HepG2 (cell line): ENCODE results near the gene PSMA2. TPM values are rescaled to one million over a fixed set of nuclear protein-coding genes. Genes with fewer than 3 reads are reported as not detected.
A peak's percentile ranks its signal among the peaks of the same experiment; 100 is the strongest.

Experiments used
- ARNT ChIP-seq: fragments of 450-650 bp; IDR thresholded peaks from 2 replicates; pipeline ENCODE4 v1.6.1; 2017
- BRCA1 ChIP-seq: sonication (generic); formaldehyde crosslinking; IDR thresholded peaks from 2 replicates; pipeline ENCODE4 v1.4.0; 2020; ENCODE audit warnings: missing genetic modification reagents
- HDAC1 ChIP-seq: sonication (generic); formaldehyde crosslinking; IDR thresholded peaks from 2 replicates; pipeline ENCODE4 v1.5.1; 2020; ENCODE audit warnings: mild to moderate bottlenecking, missing genetic modification reagents
- MBNL3 ChIP-seq: fragments of 250-450 bp; sonication (Bioruptor Pico); conservative IDR thresholded peaks from 2 replicates; pipeline ENCODE4 v1.8.0; 2022; ENCODE audit warnings: mild to moderate bottlenecking, inconsistent platforms
- NFKBIZ ChIP-seq: IDR thresholded peaks from 2 replicates; pipeline ENCODE4 v1.6.1; 2018; ENCODE audit warnings: missing genetic modification reagents, missing compliant biosample characterization
- SYNCRIP ChIP-seq: fragments of 200-400 bp; formaldehyde crosslinking; IDR thresholded peaks from 2 replicates; pipeline ENCODE4 v1.6.1; 2018; ENCODE audit warnings: mild to moderate bottlenecking, low read depth, low read length; ENCODE audit not compliant: insufficient read depth
- TEAD2 ChIP-seq: sonication (generic); formaldehyde crosslinking; IDR thresholded peaks from 2 replicates; pipeline ENCODE4 v1.9.0; 2021; ENCODE audit warnings: missing genetic modification reagents
- ZNF326 ChIP-seq: sonication (generic); formaldehyde crosslinking; IDR thresholded peaks from 2 replicates; pipeline ENCODE4 v1.4.0; 2020; ENCODE audit warnings: missing genetic modification reagents, borderline replicate concordance
- ZNF616 ChIP-seq: sonication (generic); formaldehyde crosslinking; IDR thresholded peaks from 2 replicates; pipeline ENCODE4 v1.5.0; 2020; ENCODE audit warnings: low read depth, mild to moderate bottlenecking, missing genetic modification reagents
- ZNF775 ChIP-seq: sonication (generic); formaldehyde crosslinking; IDR thresholded peaks from 2 replicates; pipeline ENCODE4 v1.4.0; 2020; ENCODE audit warnings: missing genetic modification reagents, mild to moderate bottlenecking, moderate library complexity, borderline replicate concordance
- polyA plus RNA-seq, 8 experiments: library from polyadenylated mRNA; depleted of rRNA in 3 of 8; stranded (reverse) in 7 of 8; unstranded in 1 of 8; fragments of >200 nt; fragmentation: Illumina TruSeq in 4 of 8; extraction: Trizol in 4 of 8; gene quantifications; 2 replicates each; pipeline versions ENCODE4 v1.2.1 to v1.2.3, GENCODE V29; 2011 to 2016; ENCODE audit warnings: low read depth in 4 of 8, missing spikeins in 1 of 8, mixed read lengths in 1 of 8; ENCODE audit not compliant: insufficient read depth in 1 of 8
- total RNA-seq, 5 experiments: library from RNA; depleted of rRNA; stranded (reverse); fragments of >200 nt; fragmentation: Illumina TruSeq; extraction: Trizol; gene quantifications; 2 replicates each; pipeline ENCODE4 v1.2.3, GENCODE V29; 2016; ENCODE audit warnings: low read depth in 1 of 5
- TF ChIP-seq, protein P1 (sequence below): sonication (generic); formaldehyde crosslinking; IDR thresholded peaks from 2 replicates; pipeline ENCODE4 v1.5.1; 2020; ENCODE audit warnings: mild to moderate bottlenecking, missing genetic modification reagents, moderate library complexity
- TF ChIP-seq, protein P2 (sequence below): sonication (generic); formaldehyde crosslinking; IDR thresholded peaks from 2 replicates; pipeline ENCODE4 v1.4.0; 2020; ENCODE audit warnings: missing genetic modification reagents, borderline replicate concordance
- TF ChIP-seq, protein P3 (sequence below): sonication (generic); formaldehyde crosslinking; IDR thresholded peaks from 2 replicates; pipeline ENCODE4 v1.4.0; 2020; ENCODE audit warnings: missing genetic modification reagents
- TF ChIP-seq, protein P4 (sequence below): sonication (generic); formaldehyde crosslinking; conservative IDR thresholded peaks from 2 replicates; pipeline ENCODE4 v1.8.0; 2022; ENCODE audit warnings: mild to moderate bottlenecking, moderate library complexity, missing genetic modification reagents

PSMA2 gene
- total and polyA plus RNA-seq, 2 of the 13 experiments (the other 11 are each of a cell fraction or from before 2014, with no cell fraction given): 125 to 266 TPM

DNA sequence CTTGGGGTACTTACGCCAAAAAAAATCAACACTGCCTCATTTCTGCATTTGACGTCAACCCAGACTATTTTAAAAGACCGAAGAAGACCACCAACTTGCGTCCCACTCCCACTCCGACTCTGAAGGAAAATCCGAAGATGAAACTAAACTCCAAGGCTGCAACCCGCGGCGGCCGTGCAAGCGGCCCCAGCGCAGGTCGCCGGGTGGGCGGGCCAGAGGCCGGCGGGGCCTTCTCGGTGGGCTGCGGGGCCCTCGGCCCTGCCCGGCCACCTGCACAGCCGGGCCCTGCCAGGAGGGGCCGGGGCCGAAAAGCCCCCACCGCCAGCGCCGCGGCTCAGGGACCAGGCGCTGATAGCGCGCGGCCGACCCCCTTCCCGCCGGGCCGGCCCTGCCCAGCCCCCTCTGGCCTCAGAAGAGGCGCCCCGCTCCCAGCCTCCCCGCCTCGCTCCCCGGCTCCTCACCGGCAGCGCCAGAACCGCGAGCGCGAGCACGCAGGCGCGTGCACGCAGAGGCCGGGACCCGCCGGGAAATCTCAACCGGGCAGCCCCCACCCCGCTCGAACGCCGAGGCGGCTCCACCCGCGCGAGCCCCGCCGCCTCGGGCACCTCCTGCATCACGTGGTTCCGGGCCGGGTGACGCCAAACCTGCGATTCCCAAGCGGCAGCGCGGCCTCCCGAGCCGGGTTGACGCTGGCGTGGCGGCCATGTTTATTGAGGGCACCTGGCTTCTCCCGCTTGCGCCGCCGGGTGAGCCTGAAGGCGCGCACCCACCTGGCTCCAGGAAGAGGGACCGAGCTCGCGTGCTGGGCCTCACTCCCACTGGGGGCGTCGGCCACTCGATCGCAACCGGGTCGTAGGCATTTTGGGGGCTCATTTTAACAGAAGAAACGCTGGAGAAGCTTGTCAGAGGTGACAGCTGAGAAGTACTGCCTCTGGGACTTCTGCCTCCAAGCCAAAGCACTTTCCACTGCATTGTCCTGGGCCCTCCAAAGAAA lies 20.2 kb downstream of the PSMA2 start, which contains the start of gene C7orf25 (continued):
- no peak for TF ChIP-seq SYNCRIP
- TF ChIP-seq ZNF616 (CRISPR knock-in tag): peak; percentile 81; the same call in 1 of the 2 replicates
- no peak for TF ChIP-seq ZNF775 (CRISPR knock-in tag)
- no peak; the same call in 1 of the 2 replicates for TF ChIP-seq BRCA1 (CRISPR knock-in tag)
- 0 out of 2 replicates have a peak, but pooled peaks have one; percentile 46 for TF ChIP-seq NFKBIZ
- TF ChIP-seq, protein P1, sequence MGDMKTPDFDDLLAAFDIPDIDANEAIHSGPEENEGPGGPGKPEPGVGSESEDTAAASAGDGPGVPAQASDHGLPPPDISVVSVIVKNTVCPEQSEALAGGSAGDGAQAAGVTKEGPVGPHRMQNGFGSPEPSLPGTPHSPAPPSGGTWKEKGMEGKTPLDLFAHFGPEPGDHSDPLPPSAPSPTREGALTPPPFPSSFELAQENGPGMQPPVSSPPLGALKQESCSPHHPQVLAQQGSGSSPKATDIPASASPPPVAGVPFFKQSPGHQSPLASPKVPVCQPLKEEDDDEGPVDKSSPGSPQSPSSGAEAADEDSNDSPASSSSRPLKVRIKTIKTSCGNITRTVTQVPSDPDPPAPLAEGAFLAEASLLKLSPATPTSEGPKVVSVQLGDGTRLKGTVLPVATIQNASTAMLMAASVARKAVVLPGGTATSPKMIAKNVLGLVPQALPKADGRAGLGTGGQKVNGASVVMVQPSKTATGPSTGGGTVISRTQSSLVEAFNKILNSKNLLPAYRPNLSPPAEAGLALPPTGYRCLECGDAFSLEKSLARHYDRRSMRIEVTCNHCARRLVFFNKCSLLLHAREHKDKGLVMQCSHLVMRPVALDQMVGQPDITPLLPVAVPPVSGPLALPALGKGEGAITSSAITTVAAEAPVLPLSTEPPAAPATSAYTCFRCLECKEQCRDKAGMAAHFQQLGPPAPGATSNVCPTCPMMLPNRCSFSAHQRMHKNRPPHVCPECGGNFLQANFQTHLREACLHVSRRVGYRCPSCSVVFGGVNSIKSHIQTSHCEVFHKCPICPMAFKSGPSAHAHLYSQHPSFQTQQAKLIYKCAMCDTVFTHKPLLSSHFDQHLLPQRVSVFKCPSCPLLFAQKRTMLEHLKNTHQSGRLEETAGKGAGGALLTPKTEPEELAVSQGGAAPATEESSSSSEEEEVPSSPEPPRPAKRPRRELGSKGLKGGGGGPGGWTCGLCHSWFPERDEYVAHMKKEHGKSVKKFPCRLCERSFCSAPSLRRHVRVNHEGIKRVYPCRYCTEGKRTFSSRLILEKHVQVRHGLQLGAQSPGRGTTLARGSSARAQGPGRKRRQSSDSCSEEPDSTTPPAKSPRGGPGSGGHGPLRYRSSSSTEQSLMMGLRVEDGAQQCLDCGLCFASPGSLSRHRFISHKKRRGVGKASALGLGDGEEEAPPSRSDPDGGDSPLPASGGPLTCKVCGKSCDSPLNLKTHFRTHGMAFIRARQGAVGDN: peak; percentile 98
- TF ChIP-seq ZNF326 (CRISPR knock-in tag): no peak
- TF ChIP-seq, protein P2, sequence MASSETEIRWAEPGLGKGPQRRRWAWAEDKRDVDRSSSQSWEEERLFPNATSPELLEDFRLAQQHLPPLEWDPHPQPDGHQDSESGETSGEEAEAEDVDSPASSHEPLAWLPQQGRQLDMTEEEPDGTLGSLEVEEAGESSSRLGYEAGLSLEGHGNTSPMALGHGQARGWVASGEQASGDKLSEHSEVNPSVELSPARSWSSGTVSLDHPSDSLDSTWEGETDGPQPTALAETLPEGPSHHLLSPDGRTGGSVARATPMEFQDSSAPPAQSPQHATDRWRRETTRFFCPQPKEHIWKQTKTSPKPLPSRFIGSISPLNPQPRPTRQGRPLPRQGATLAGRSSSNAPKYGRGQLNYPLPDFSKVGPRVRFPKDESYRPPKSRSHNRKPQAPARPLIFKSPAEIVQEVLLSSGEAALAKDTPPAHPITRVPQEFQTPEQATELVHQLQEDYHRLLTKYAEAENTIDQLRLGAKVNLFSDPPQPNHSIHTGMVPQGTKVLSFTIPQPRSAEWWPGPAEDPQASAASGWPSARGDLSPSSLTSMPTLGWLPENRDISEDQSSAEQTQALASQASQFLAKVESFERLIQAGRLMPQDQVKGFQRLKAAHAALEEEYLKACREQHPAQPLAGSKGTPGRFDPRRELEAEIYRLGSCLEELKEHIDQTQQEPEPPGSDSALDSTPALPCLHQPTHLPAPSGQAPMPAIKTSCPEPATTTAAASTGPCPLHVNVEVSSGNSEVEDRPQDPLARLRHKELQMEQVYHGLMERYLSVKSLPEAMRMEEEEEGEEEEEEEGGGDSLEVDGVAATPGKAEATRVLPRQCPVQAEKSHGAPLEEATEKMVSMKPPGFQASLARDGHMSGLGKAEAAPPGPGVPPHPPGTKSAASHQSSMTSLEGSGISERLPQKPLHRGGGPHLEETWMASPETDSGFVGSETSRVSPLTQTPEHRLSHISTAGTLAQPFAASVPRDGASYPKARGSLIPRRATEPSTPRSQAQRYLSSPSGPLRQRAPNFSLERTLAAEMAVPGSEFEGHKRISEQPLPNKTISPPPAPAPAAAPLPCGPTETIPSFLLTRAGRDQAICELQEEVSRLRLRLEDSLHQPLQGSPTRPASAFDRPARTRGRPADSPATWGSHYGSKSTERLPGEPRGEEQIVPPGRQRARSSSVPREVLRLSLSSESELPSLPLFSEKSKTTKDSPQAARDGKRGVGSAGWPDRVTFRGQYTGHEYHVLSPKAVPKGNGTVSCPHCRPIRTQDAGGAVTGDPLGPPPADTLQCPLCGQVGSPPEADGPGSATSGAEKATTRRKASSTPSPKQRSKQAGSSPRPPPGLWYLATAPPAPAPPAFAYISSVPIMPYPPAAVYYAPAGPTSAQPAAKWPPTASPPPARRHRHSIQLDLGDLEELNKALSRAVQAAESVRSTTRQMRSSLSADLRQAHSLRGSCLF: 0 out of 2 replicates have a peak, but pooled peaks have one; percentile 33
- 0 out of 2 replicates have a peak, but pooled peaks have one; percentile 66 for TF ChIP-seq TEAD2
- TF ChIP-seq, protein P3, sequence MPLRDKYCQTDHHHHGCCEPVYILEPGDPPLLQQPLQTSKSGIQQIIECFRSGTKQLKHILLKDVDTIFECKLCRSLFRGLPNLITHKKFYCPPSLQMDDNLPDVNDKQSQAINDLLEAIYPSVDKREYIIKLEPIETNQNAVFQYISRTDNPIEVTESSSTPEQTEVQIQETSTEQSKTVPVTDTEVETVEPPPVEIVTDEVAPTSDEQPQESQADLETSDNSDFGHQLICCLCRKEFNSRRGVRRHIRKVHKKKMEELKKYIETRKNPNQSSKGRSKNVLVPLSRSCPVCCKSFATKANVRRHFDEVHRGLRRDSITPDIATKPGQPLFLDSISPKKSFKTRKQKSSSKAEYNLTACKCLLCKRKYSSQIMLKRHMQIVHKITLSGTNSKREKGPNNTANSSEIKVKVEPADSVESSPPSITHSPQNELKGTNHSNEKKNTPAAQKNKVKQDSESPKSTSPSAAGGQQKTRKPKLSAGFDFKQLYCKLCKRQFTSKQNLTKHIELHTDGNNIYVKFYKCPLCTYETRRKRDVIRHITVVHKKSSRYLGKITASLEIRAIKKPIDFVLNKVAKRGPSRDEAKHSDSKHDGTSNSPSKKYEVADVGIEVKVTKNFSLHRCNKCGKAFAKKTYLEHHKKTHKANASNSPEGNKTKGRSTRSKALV (CRISPR knock-in tag): 0 out of 2 replicates have a peak, but pooled peaks have one; percentile 51
- TF ChIP-seq, protein P4, sequence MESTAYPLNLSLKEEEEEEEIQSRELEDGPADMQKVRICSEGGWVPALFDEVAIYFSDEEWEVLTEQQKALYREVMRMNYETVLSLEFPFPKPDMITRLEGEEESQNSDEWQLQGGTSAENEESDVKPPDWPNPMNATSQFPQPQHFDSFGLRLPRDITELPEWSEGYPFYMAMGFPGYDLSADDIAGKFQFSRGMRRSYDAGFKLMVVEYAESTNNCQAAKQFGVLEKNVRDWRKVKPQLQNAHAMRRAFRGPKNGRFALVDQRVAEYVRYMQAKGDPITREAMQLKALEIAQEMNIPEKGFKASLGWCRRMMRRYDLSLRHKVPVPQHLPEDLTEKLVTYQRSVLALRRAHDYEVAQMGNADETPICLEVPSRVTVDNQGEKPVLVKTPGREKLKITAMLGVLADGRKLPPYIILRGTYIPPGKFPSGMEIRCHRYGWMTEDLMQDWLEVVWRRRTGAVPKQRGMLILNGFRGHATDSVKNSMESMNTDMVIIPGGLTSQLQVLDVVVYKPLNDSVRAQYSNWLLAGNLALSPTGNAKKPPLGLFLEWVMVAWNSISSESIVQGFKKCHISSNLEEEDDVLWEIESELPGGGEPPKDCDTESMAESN (CRISPR knock-in tag): peak; percentile 93
- TF ChIP-seq ARNT: no peak
- TF ChIP-seq HDAC1: peak; percentile 58
- TF ChIP-seq MBNL3 (CRISPR knock-in tag): no peak
